22Rv1 (cell line): Measurements from ENCODE around the gene DPP6.

Experiments used
- H3K27ac ChIP-seq: fragments of 450-650 bp; 2 replicates; pipeline ENCODE4 v1.5.1; 2017
- ZFX ChIP-seq: fragments of 450-650 bp; IDR thresholded peaks from 2 replicates; pipeline ENCODE4 v1.6.1; 2017; ENCODE audit warnings: antibody characterized with exemption, borderline replicate concordance
- TF ChIP-seq, protein P1 (sequence below): fragments of 450-650 bp; IDR thresholded peaks from 2 replicates; pipeline ENCODE4 v1.5.1; 2017; ENCODE audit warnings: mild to moderate bottlenecking

Gene DPP6

DNA sequence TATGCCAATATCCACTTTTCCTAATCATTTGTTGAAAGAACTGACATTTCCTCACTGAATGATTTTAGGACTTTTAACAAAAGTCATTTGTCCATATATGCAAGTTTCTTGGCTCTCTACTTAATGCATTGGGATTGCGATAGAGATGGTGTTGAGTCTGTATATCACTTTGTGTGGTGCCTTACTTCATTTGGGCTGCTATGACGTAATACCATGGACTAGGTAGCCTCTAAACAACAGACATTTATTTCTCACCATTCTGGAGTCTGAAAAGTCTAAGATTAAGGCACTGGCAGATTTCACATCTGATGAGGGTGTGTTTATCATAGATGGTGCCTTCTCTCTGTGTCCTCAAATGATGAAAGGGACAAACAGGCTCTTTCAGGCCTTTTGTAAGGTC is 342.6 kb downstream of the DPP6 start:
- TF ChIP-seq ZFX: no peak
- TF ChIP-seq, protein P1, sequence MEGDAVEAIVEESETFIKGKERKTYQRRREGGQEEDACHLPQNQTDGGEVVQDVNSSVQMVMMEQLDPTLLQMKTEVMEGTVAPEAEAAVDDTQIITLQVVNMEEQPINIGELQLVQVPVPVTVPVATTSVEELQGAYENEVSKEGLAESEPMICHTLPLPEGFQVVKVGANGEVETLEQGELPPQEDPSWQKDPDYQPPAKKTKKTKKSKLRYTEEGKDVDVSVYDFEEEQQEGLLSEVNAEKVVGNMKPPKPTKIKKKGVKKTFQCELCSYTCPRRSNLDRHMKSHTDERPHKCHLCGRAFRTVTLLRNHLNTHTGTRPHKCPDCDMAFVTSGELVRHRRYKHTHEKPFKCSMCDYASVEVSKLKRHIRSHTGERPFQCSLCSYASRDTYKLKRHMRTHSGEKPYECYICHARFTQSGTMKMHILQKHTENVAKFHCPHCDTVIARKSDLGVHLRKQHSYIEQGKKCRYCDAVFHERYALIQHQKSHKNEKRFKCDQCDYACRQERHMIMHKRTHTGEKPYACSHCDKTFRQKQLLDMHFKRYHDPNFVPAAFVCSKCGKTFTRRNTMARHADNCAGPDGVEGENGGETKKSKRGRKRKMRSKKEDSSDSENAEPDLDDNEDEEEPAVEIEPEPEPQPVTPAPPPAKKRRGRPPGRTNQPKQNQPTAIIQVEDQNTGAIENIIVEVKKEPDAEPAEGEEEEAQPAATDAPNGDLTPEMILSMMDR: no peak

DNA sequence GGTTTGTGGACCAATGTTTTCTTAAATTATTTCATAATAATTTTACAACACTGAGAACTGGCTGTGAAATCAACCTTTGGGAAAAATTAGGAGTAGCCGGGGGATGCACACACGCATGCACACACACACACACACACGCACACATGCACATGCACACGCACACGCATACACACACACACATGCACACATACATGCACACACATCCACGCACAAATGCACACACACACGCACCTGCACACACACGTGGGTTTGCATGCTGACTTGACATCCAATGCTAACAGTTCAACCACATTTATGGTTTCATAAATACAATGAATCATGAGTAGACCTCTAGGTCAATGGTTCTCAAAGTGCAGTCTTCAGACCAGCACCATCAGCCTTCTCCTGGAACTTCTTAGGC is 354.1 kb downstream of the DPP6 start:
- no peak overlapping the region for H3K27ac ChIP-seq
- TF ChIP-seq, protein P1: no peak
- no peak for TF ChIP-seq ZFX

More for the DNA sequence above, 342.6 kb downstream of the DPP6 start:
- H3K27ac ChIP-seq: no peak overlapping the region

DNA sequence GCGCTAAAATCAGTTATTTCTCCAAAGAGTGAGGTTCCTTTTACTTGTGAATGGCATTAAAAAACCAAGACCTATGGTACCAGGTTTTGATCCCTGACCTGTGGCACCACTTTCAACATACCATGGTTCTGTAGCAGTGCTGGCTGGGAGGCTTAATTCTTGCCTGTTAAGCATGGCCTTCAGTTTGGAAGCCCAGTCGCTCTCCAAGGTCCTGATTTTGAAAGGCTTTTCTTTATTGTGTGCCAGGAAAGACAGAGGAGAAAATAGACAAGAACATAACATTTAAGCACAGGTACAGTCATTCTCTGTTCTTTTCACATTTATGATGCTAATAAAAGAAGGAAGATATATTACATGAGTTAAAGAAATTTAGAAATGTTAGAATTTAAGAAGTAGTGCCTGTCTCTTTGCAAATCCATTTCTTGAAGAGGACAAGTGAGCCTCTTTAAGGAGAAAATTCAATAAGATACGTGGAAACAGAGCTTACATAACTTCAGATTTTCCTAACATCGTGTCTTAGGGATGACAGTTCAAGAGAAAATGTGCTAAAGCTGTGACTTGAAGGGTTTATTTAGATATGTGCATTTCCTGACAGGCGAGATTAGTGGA is 357.6 kb downstream of the DPP6 start:
- TF ChIP-seq ZFX: no peak
- TF ChIP-seq, protein P1: no peak
- H3K27ac ChIP-seq: no peak overlapping the region

DNA sequence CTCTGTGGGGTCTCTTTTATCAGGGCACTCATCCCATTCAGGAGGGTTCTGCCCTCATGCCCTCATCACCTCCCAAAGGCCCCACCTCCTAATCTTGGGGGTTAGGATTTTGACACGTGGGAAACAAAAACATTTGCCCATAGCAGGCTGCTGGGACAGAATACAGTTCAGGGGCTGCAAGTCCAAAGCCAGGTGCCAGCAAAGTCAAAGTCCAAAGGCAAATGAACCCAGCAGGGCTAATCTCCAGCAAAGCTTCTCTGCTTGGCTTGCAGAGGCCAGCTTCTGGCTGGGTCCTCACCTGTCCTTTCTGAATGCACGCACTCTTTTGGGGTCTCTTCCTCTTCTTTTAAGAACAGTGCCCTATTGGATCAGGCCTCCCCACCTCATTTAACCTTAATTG is 359.9 kb downstream of the DPP6 start:
- H3K27ac ChIP-seq: no peak overlapping the region
- TF ChIP-seq ZFX: no peak
- TF ChIP-seq, protein P1: no peak

DNA sequence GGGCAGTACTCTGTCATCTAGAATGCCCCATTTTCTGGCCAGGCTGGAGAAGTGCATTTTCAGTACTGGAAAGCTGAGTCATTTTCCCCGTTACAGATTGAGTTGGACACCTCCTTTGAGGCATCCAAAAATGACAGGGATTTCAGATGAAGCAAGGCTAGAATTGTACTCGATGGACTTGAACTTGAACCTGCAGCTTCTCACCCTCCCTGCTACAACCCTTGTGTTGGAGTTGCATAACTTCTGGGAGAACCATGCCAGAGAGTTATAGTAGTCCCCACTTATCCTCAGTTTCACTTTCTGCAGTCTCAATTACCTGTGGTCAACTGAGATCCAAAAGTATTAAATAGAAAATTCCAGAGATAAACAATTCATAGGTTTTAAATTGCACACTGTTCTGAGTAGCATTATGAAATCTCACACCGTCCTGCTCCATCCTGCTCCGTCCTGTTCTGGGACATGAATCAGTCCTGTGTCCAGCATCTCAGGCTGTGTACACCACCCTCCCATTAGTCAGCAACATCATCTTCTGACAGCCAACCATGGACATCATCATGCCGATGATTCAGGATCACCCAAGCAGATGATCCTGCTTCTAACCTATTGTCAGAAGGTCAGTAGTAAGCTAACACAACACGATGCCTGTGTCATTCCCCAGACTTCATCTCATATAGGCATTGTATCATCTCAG is 363.7 kb downstream of the DPP6 start:
- TF ChIP-seq, protein P1: no peak
- TF ChIP-seq ZFX: no peak

DNA sequence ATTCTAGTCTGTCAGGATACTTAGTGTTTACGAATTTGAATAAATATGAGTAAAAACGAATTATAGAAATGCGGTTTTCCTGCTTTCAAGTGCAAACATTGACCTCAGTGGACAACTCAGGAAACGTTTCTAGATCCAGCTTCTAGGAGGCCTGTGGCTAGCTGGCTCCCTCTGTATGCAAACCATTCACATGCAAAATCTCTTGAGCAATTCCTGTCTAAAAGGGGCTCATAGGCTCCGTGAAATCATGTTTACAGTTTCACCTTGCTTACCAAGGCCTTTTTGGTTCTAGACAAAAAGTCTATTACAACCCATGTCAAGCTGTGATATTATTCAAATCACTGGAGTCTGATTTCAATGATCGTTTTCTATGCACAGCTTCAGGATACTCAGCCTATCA is 364.5 kb downstream of the DPP6 start:
- TF ChIP-seq ZFX: no peak
- TF ChIP-seq, protein P1: no peak
- no peak overlapping the region for H3K27ac ChIP-seq

More for the DNA sequence above, 363.7 kb downstream of the DPP6 start:
- no peak overlapping the region for H3K27ac ChIP-seq

DNA sequence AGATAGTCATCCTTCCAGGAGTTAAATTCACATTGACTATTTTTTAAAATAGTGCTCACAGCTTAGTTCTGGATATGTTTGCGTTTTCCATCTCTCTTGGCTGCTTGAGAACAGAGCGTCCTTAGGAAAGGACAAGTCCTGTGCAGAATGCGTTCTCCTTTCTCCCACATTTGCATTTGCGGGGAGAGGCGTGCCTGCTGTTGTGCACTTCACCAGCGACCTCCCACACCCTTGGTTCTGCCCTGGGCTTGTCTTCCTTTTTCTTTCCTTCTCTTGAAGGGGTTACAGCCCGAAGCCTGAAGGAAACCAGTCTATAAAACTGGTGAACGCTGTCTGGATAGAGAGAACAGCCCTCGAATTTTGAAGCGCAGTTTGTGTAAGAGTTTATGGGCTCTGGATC is 367.1 kb downstream of the DPP6 start:
- TF ChIP-seq ZFX: no peak
- TF ChIP-seq, protein P1: no peak
- H3K27ac ChIP-seq: no peak overlapping the region
